IPS-20b (cell line): Measurements from ENCODE around the gene FAM131A.

Experiments used
- H3K27ac ChIP-seq: one replicate; pipeline ENCODE4 v1.5.1; 2013; ENCODE audit warnings: low read length
- H3K27me3 ChIP-seq: 2 replicates; pipeline ENCODE4 v1.6.1; 2013; ENCODE audit warnings: mild to moderate bottlenecking, low read length, inconsistent platforms; ENCODE audit not compliant: insufficient read depth
- H3K36me3 ChIP-seq: 2 replicates; pipeline ENCODE4 v1.6.1; 2013; ENCODE audit warnings: low read depth, mild to moderate bottlenecking, inconsistent platforms, low read length, moderate library complexity; ENCODE audit not compliant: insufficient read depth
- H3K4me1 ChIP-seq: 2 replicates; pipeline ENCODE4 v1.6.1; 2013; ENCODE audit warnings: mild to moderate bottlenecking, control low read depth, inconsistent platforms, low read length, moderate library complexity; ENCODE audit not compliant: insufficient read depth
- H3K4me3 ChIP-seq: 2 replicates; pipeline ENCODE4 v1.5.1; 2013; ENCODE audit warnings: mild to moderate bottlenecking, low read length, inconsistent platforms
- H3K9ac ChIP-seq: 2 replicates; pipeline ENCODE4 v1.6.1; 2013; ENCODE audit warnings: low read depth, mild to moderate bottlenecking, inconsistent platforms, low read length, moderate library complexity
- H3K9me3 ChIP-seq: 2 replicates; pipeline ENCODE4 v1.6.1; 2013; ENCODE audit warnings: mild to moderate bottlenecking, low read depth, low read length, inconsistent platforms; ENCODE audit not compliant: insufficient read depth

The FAM131A gene

DNA sequence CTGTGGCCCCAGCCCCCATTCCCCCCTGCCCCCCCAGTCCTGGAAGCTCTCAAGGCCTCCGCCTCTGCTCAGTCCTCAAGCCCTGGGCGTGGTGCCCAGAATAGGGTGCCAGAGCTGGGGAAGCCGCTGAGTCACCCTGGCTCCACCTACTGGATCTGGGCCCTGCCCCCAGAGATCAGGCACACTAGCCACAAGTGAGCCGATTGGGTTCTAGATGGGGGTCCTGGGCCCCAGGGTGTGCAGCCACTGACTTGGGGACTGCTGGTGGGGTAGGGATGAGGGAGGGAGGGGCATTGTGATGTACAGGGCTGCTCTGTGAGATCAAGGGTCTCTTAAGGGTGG is 17.3 kb upstream of the FAM131A start:
- Histone ChIP-seq H3K4me3 (no peak overlapping the region), H3K9me3 (no peaks in the 10 kb centered on the region), H3K27ac (no peak overlapping the region), H3K9ac (no peak overlapping the region), H3K4me1 (no peaks in the 10 kb centered on the region), H3K36me3 (peaks cover 89% of the 10 kb centered on the region), H3K27me3 (no peaks in the 10 kb centered on the region)

DNA sequence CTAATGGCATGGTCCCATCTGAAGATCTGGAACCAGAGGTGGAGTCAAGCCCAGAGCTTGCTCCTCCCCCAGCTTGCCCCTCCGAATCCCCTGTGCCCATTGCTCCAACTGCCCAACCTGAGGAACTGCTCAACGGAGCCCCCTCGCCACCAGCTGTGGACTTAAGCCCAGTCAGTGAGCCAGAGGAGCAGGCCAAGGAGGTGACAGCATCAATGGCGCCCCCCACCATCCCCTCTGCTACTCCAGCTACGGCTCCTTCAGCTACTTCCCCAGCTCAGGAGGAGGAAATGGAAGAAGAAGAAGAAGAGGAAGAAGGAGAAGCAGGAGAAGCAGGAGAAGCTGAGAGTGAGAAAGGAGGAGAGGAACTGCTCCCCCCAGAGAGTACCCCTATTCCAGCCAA is 15.7 kb upstream of the FAM131A start:
- Histone ChIP-seq H3K27me3 (no peaks in the 10 kb centered on the region), H3K27ac (no peak overlapping the region), H3K36me3 (peaks cover 98% of the 10 kb centered on the region), H3K9ac (no peak overlapping the region), H3K9me3 (no peaks in the 10 kb centered on the region), H3K4me1 (no peaks in the 10 kb centered on the region), H3K4me3 (no peak overlapping the region)

DNA sequence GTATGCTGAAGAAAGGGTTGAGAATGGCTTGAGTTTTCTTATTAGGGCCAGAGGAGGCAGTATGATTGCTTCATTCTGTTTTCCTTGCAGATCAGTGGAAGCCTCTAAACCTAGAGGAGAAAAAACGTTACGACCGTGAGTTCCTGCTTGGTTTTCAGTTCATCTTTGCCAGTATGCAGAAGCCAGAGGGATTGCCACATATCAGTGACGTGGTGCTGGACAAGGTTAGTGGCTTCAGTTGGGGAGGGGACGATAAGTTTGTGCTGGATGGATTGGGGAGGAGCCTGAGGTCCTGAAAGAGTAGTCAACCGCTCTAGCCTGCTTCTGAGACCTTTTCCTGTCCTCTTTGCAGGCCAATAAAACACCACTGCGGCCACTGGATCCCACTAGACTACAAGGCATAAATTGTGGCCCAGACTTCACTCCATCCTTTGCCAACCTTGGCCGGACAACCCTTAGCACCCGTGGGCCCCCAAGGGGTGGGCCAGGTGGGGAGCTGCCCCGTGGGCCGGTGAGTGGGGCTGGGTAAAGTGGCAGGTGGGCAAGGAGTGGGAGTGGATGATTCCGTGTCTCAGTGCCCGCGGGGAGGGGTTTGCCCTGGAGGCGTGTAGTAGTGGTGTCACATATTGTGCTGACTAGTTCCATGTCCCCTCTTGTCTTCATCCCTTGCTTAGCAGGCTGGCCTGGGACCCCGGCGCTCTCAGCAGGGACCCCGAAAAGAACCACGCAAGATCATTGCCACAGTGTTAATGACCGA is 14.5 kb upstream of the FAM131A start:
- no peak overlapping the region for H3K9ac ChIP-seq
- no peak overlapping the region for H3K4me3 ChIP-seq
- H3K27me3 ChIP-seq, result no peaks in the 10 kb centered on the region
- H3K4me1 ChIP-seq, result no peaks in the 10 kb centered on the region
- H3K27ac ChIP-seq, result no peak overlapping the region
- H3K36me3 ChIP-seq, result peaks cover 98% of the 10 kb centered on the region
- no peaks in the 10 kb centered on the region for H3K9me3 ChIP-seq

DNA sequence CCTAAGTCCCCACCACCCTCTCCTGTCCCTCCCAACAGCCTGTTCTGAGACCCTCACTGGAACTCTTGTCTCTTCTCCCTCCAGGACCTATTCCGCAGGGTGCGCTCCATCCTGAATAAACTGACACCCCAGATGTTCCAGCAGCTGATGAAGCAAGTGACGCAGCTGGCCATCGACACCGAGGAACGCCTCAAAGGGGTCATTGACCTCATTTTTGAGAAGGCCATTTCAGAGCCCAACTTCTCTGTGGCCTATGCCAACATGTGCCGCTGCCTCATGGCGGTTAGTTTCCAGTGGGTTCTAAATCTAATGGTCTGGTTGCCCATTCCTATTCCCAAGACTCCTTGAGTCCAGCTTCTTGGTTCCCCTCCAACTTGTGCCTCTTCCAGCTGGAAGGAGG is 13.7 kb upstream of the FAM131A start:
- H3K4me3 ChIP-seq, result no peak overlapping the region
- peaks cover 99% of the 10 kb centered on the region for H3K36me3 ChIP-seq
- H3K9ac ChIP-seq, result no peak overlapping the region
- H3K27me3 ChIP-seq, result no peaks in the 10 kb centered on the region
- H3K9me3 ChIP-seq, result no peaks in the 10 kb centered on the region
- no peak overlapping the region for H3K27ac ChIP-seq
- H3K4me1 ChIP-seq, result no peaks in the 10 kb centered on the region

DNA sequence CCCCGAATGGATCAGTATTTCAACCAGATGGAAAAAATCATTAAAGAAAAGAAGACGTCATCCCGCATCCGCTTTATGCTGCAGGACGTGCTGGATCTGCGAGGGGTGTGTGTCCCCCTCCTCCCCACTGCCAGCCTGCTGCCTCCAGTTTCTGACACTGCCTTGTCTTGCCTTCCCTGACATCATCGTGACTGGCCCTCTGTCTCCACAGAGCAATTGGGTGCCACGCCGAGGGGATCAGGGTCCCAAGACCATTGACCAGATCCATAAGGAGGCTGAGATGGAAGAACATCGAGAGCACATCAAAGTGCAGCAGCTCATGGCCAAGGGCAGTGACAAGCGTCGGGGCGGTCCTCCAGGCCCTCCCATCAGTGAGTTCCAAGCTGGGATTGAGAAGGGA is 12.1 kb upstream of the FAM131A start:
- no peak overlapping the region for H3K4me3 ChIP-seq
- H3K9ac ChIP-seq, result no peak overlapping the region
- peaks cover 100% of the 10 kb centered on the region for H3K36me3 ChIP-seq
- H3K27ac ChIP-seq, result no peak overlapping the region
- no peaks in the 10 kb centered on the region for H3K27me3 ChIP-seq
- no peaks in the 10 kb centered on the region for H3K4me1 ChIP-seq
- no peaks in the 10 kb centered on the region for H3K9me3 ChIP-seq

DNA sequence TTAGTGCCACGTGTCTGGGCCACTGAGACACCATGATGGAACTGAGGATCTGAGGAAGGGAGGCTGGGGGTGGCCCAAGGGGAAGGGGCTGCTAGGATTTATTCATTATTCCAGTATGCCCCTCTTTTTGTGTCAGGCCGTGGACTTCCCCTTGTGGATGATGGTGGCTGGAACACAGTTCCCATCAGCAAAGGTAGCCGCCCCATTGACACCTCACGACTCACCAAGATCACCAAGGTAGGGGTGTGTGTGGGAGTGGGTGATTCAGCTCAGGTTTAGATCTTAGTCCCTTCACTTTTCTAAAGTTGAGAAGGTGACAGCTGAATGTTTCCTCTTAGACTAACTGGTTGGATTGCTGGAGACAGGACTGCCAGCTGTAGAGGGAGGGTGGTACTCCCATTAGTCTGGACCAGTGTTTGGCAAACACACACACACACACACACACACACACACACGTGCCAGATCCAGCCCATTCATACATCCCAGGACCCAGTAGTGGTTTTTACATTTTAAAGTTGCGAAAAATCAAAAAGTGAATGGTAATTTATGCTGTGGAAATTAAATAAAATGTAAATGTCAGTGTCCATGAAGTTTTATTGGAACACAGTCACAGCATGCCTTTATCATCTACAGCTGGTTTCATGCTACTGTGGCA is 11.6 kb upstream of the FAM131A start:
- H3K27me3 ChIP-seq, result no peaks in the 10 kb centered on the region
- H3K36me3 ChIP-seq, result peaks cover 98% of the 10 kb centered on the region
- H3K9ac ChIP-seq, result no peak overlapping the region
- no peak overlapping the region for H3K4me3 ChIP-seq
- H3K27ac ChIP-seq, result no peak overlapping the region
- no peaks in the 10 kb centered on the region for H3K4me1 ChIP-seq
- no peaks in the 10 kb centered on the region for H3K9me3 ChIP-seq

DNA sequence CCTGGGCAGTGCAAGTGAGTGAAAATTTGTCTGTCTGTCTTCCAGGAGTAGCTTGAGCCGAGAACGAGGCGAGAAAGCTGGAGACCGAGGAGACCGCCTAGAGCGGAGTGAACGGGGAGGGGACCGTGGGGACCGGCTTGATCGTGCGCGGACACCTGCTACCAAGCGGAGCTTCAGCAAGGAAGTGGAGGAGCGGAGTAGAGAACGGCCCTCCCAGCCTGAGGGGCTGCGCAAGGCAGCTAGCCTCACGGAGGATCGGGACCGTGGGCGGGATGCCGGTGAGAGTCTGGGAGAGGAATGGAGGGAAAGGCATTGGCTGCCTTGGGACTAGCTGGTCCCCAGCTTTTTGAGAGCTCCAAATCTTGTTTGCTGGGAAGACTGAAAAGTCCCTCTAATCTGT is 10.2 kb upstream of the FAM131A start:
- Histone ChIP-seq H3K4me3 (no peak overlapping the region), H3K9ac (no peak overlapping the region), H3K9me3 (no peaks in the 10 kb centered on the region), H3K27ac (no peak overlapping the region), H3K4me1 (no peaks in the 10 kb centered on the region), H3K27me3 (no peaks in the 10 kb centered on the region), H3K36me3 (peaks cover 98% of the 10 kb centered on the region)

DNA sequence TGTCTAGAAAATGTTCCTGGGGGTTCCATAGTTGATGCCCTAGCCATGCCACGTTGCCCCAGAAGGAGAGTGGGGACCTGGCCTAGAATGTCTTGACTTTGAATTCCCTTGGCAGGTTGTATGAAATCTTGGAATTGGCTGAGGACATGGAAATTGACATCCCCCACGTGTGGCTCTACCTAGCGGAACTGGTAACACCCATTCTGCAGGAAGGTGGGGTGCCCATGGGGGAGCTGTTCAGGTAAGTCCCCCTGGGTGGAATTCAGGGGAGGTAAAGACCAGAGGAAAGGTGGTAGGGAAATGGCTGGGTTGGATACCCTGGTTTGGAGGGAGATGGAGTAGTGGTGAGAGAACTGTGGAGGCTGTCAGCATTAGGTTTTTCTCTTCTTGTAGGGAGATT is 8.9 kb upstream of the FAM131A start:
- Histone ChIP-seq H3K4me3 (no peak overlapping the region), H3K4me1 (no peaks in the 10 kb centered on the region), H3K9ac (no peak overlapping the region), H3K9me3 (no peaks in the 10 kb centered on the region), H3K27ac (no peak overlapping the region), H3K36me3 (peaks cover 98% of the 10 kb centered on the region), H3K27me3 (no peaks in the 10 kb centered on the region)

DNA sequence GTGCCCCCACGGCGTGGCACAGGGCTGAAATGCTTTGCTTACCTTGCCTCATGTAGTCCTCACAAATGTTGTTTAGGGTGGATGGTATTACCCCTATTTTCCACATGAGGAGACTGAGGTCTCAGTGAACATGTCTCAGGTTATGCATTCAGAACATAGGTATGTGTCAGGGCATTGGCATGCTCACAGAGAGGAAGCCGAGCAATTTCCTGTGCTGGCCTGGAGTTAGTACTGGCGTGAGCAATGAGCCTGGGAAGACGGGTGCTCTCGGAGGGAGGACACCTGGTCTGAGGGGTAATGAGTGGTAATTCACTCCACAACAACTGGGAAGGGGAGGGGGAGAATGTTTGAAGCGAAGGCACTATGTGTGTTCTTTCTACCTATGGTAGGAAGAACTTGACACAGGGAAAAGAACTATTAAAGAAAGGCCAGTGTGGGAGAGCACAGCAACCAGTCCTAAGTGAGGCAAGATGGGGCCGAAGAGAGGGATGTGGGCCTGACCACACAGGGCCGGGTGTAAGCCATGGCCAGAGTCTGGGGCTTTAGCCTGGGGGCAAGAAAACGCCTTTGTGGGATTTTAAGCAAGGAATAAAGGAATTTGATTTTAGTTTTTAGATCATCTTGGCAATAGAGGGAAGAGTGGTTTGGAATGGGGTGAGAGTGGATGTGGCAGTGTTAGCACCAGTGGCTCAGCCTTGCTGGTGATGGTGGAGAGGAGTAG is 4.9 kb upstream of the FAM131A start:
- Histone ChIP-seq H3K36me3 (peaks cover 75% of the 10 kb centered on the region), H3K4me1 (peaks cover 6% of the 10 kb centered on the region; the same call in 1 of the 2 replicates), H3K4me3 (no peak overlapping the region), H3K27ac (no peak overlapping the region), H3K9me3 (no peaks in the 10 kb centered on the region), H3K27me3 (no peaks in the 10 kb centered on the region), H3K9ac (no peak overlapping the region)

DNA sequence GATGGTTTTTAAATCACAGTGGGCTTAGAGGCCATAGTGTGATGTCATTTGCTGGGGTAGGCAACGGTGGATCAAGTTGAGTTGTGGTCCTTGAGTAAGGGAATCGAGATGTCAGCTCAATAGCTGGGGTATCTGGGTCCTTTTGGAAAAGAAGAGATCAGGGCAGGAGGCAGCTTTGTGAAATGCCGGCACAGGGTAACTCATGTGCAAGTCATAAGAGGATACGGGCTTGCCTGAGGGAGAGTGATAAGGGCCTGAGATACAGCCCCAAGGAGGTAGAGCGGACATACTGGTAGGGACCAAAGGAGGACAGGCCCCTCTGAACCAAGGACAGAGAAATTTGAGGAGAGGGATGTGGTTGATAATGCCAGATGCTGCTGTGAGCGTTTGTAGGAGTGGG is 4.2 kb upstream of the FAM131A start:
- Histone ChIP-seq H3K4me1 (peaks cover 9% of the 10 kb centered on the region; the same call in 1 of the 2 replicates), H3K27me3 (no peaks in the 10 kb centered on the region), H3K4me3 (no peak overlapping the region), H3K9ac (no peak overlapping the region), H3K9me3 (no peaks in the 10 kb centered on the region), H3K36me3 (peaks cover 68% of the 10 kb centered on the region), H3K27ac (no peak overlapping the region)

DNA sequence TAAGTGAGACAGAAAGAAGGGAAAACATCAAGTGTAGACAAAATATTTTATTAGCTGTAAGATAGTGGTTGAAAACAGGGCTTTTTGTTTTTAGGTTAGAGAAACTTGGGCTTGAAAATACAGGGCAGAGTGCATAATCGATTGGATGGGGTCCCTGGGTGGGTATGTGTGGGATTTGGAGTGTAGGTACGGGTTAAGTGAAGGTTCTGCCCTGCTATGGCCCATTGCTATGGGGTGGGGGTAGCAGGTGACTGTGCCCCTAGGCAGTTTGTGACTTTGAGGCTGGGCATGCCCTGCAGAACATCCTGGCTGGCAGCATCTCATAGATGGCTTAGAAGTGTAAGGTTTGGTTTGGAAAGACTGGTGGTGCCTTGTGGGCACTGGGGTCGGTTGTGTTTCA is 3.7 kb upstream of the FAM131A start:
- no peak overlapping the region for H3K9ac ChIP-seq
- H3K4me1 ChIP-seq, result peaks cover 10% of the 10 kb centered on the region; the same call in 1 of the 2 replicates
- H3K9me3 ChIP-seq, result no peaks in the 10 kb centered on the region
- no peak overlapping the region for H3K4me3 ChIP-seq
- no peaks in the 10 kb centered on the region for H3K27me3 ChIP-seq
- no peak overlapping the region for H3K27ac ChIP-seq
- H3K36me3 ChIP-seq, result peaks cover 63% of the 10 kb centered on the region
